Bronchial epithelial cell (primary cell): ENCODE measurements around the gene NLRP10. TPM values are rescaled to one million over a fixed set of nuclear protein-coding genes. Genes with fewer than 3 reads are reported as not detected.

ENCODE experiments used
- DNase-seq: peaks from one replicate; pipeline ENCODE4 v3.0.0-alpha.2; 2010; ENCODE audit warnings: low read depth
- FAIRE-seq: peaks from 2 replicates; lab custom pipeline; 2011; peaks lifted over from hg19 to GRCh38; lab: Jason Lieb, UNC
- H3K27me3 ChIP-seq: 2 replicates; pipeline ENCODE4 v1.5.1; 2011; ENCODE audit warnings: low read length; ENCODE audit not compliant: control insufficient read depth, insufficient read depth
- H3K36me3 ChIP-seq: 2 replicates; pipeline ENCODE4 v1.5.1; 2011; ENCODE audit warnings: low read length; ENCODE audit not compliant: control insufficient read depth, insufficient read depth
- H3K4me3 ChIP-seq: 2 replicates; pipeline ENCODE4 v1.5.1; 2011; ENCODE audit warnings: mild to moderate bottlenecking, low read depth, low read length, control low read depth
- total RNA-seq: library from RNA; depleted of rRNA; stranded (reverse); fragments of >200 nt; gene quantifications from 2 replicates; pipeline ENCODE4 v1.2.1, GENCODE V29; 2014
- TF ChIP-seq, protein P1 (sequence below): IDR thresholded peaks from 2 replicates; pipeline ENCODE4 v1.5.1; 2011; ENCODE audit warnings: mild to moderate bottlenecking, moderate library complexity, low read length, control low read depth, inconsistent platforms; ENCODE audit not compliant: insufficient read depth, severe bottlenecking

Gene NLRP10
- total RNA-seq, 1 donor from 2014 or later: under 0.01 TPM

DNA sequence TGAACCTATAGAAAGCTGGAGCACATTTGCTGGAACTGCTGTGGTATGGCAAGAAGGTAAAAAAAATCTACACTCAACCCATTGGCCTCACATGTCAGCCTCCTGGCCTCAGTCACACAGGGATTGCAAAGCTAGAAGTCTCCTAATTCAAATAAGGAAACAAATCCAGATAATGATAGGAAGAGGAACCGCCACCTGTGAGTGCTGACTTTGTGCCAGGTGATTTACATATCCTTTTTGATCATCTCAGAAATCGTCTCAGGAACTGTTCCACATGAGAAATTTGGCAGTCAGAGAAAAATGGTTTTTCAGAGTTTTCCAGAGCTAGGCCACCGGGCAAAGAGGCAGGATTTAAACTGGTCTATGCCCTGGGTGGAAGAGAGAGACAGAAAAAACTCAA lies 986 bp downstream of the NLRP10 start:
- DNase-seq (no peak), FAIRE-seq (no peak)

DNA sequence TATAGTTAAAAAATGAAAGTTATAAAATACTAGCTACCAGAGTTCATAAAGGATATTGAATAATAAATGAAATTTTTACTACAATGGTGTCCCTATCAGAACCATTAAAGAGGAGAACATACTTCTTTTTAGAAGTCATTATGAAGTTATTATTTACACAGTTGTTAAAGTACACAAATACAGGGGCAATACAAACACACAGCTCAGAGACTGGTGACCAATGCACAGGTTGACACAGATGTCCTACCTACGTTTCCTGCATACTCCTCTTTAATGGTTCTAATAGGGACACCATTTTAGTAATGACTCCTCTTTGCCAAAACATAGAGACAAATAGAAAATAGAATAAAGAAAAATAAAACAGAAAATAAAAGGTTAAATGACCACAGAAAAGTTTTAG lies 10.1 kb downstream of the NLRP10 start:
- FAIRE-seq (no peak), DNase-seq (no peak)
- Histone ChIP-seq H3K4me3 (no peak overlapping the region), H3K27me3 (no peaks in the 10 kb centered on the region), H3K36me3 (no peaks in the 10 kb centered on the region)
- TF ChIP-seq, protein P1, sequence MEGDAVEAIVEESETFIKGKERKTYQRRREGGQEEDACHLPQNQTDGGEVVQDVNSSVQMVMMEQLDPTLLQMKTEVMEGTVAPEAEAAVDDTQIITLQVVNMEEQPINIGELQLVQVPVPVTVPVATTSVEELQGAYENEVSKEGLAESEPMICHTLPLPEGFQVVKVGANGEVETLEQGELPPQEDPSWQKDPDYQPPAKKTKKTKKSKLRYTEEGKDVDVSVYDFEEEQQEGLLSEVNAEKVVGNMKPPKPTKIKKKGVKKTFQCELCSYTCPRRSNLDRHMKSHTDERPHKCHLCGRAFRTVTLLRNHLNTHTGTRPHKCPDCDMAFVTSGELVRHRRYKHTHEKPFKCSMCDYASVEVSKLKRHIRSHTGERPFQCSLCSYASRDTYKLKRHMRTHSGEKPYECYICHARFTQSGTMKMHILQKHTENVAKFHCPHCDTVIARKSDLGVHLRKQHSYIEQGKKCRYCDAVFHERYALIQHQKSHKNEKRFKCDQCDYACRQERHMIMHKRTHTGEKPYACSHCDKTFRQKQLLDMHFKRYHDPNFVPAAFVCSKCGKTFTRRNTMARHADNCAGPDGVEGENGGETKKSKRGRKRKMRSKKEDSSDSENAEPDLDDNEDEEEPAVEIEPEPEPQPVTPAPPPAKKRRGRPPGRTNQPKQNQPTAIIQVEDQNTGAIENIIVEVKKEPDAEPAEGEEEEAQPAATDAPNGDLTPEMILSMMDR: no peak

More for the DNA sequence above, 986 bp downstream of the NLRP10 start:
- Histone ChIP-seq H3K27me3 (no peaks in the 10 kb centered on the region), H3K4me3 (no peak overlapping the region), H3K36me3 (no peaks in the 10 kb centered on the region)
- TF ChIP-seq, protein P1: no peak

DNA sequence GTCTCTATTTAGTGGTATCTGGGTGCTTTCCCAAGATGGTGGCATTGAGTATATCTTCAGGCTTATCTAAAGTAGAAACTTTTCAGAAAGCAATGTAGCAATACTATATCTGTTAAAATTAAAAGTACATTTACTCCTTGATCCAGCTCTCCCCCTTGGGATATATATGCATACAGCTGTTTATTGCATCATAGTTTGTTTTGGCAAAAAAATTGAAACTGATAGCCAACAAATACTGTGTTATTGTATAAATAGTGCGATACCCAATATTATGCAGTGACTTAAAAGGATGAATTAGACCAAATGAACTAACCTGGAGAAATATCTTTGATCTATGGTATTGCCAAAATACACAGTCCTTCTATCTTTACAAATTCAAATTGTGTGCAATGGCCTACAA lies 15.3 kb downstream of the NLRP10 start:
- FAIRE-seq: no peak
- no peaks in the 10 kb centered on the region for H3K27me3 ChIP-seq
- DNase-seq: no peak
- H3K36me3 ChIP-seq: no peaks in the 10 kb centered on the region
- no peak overlapping the region for H3K4me3 ChIP-seq
- TF ChIP-seq, protein P1: no peak

DNA sequence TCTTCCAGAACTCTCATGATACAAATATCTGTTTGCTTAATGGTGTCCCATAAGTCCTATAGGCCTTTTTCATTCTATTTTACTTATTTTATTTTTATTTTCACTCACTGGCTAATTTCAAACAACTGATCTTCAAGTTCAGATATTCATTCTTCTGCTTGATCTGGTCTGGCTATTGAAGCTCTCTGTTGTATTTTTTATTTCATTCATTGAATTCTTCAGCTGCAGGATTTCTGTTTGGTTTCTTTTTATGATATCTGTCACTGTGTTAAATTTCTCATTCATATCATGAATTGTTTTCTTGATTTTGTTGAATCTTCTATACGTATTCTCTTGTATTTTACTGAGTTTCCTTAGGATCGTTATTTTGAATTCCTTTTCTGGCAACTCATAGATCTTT lies 21.1 kb downstream of the NLRP10 start:
- Histone ChIP-seq H3K27me3 (peaks cover 1% of the 10 kb centered on the region), H3K36me3 (no peaks in the 10 kb centered on the region), H3K4me3 (no peak overlapping the region)
- no peak for DNase-seq
- no peak for FAIRE-seq
- TF ChIP-seq, protein P1: no peak

DNA sequence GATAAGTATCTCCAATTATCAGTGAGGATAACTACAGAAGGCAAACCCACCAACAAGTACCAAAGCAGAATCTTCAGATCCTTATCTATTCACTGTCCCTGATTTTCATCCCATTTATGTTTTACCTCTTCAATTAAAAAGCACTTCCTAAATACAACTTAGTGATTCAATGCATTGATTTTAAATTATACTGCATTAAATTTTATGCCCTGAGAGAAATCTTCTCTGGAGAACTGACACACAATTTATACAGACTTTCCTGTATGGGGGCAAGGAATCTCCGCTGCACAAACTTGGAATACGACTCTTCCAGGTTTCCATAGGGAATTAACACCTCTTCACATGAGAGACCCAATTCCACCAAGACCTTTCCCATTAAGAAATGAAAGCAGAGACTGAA lies 23.6 kb downstream of the NLRP10 start, which contains the start of gene OR10A3:
OR10A3 (minus strand) TSS at position 101 of the 400 bp plus-strand sequence. CDS start 2,188 bp downstream, outside the sequence.
- DNase-seq (no peak), FAIRE-seq (no peak)
- TF ChIP-seq, protein P1: no peak
- no peak within 1 kb of the TSS for H3K4me3 ChIP-seq
- peaks cover 1% of the 10 kb centered on the region for H3K27me3 ChIP-seq
- H3K36me3 ChIP-seq: no peaks in the 10 kb centered on the region

DNA sequence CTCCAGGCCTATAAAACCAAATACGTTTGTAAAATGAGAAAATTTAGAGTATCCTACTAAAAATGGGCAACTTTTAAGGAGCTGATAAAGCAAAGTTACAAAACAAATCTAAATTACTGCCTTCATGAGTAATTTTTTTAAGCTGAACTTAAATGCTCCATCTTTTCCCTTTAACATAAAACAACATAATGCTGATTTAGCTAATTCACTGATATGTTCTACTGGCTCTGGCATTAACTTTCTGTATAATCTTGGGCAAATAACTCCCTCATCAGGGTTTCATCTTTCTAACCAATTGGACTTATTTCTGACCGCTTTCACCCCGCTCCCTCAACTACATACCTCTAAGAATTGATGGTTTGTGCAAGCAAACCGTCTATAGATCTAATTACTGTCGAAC lies 24.1 kb downstream of the NLRP10 start:
- FAIRE-seq (no peak), DNase-seq (no peak)
- TF ChIP-seq, protein P1: no peak
- H3K27me3 ChIP-seq: peaks cover 1% of the 10 kb centered on the region
- H3K36me3 ChIP-seq: no peaks in the 10 kb centered on the region
- H3K4me3 ChIP-seq: no peak overlapping the region
